GM12878 (cell line): Measurements from ENCODE around the gene DCDC1. TPM values are rescaled to one million over a fixed set of nuclear protein-coding genes. Genes with fewer than 3 reads are reported as not detected.

Experiments
- ATAC-seq: fragments of 200-7000 bp; cut with Tn5 transposase; 3 replicates; pipeline ENCODE4 v1.9.1; 2020; ENCODE audit warnings: mild to moderate bottlenecking, moderate library complexity
- BruUV-seq: library from RNA; stranded (reverse); fragments of 400-500 nt; replicated peaks from 2 replicates; lab custom pipeline; 2021; lab: Mats Ljungman, UMichigan
- CTCF ChIA-PET: fragments of 300-600 bp; sonication (Branson Sonifier 250); formaldehyde crosslinking; extraction: SDS; loops from one replicate; lab custom pipeline; 2021; ENCODE audit warnings: inconsistent platforms; lab: Yijun Ruan, JAX
- POLR2A ChIA-PET: fragments of 350-600 bp; formaldehyde crosslinking; extraction: SDS; loops from one replicate; lab custom pipeline; 2021; ENCODE audit warnings: inconsistent platforms; lab: Charles Lee
- RAD21 ChIA-PET: fragments of 300-600 bp; sonication (Branson Sonifier 250); formaldehyde crosslinking; loops from one replicate; lab custom pipeline; 2023; ENCODE audit warnings: antibody characterized with exemption; ENCODE audit not compliant: unreplicated experiment; lab: Charles Lee
- SMC1A ChIA-PET: fragments of 300-600 bp; sonication (Branson Sonifier 250); formaldehyde crosslinking; loops from one replicate; lab custom pipeline; 2023; ENCODE audit not compliant: unreplicated experiment, uncharacterized antibody; lab: Charles Lee
- DNase-seq: peaks from one replicate; pipeline ENCODE4 v3.0.0-alpha.2; 2011; ENCODE audit warnings: low read depth, low spot score
- FAIRE-seq: peaks from 3 replicates; lab custom pipeline; 2011; peaks lifted over from hg19 to GRCh38; lab: Jason Lieb, UNC
- H2AFZ ChIP-seq: 2 replicates; pipeline ENCODE4 v1.6.0; 2011; ENCODE audit warnings: low read depth, low read length, control low read depth; ENCODE audit not compliant: control insufficient read depth
- H3K27ac ChIP-seq: 2 replicates; pipeline ENCODE4 v1.5.1; 2011; ENCODE audit warnings: control low read depth; ENCODE audit not compliant: control insufficient read depth, insufficient read depth
- H3K27me3 ChIP-seq, 2 experiments: replicated peaks in 1 of 2; 2 replicates each; pipeline versions ENCODE4 v1.6.0 to v1.6.1; 2011; ENCODE audit warnings: low read length in 1 of 2; ENCODE audit not compliant: control insufficient read depth in 2 of 2, insufficient read depth in 2 of 2
- H3K36me3 ChIP-seq, 2 experiments: 2 replicates each; pipeline ENCODE4 v1.5.1; 2011; ENCODE audit warnings: low read length in 1 of 2; ENCODE audit not compliant: control insufficient read depth in 2 of 2, insufficient read depth in 2 of 2
- H3K4me1 ChIP-seq: 2 replicates; pipeline ENCODE4 v1.6.1; 2011; ENCODE audit warnings: mild to moderate bottlenecking, low read length, moderate library complexity, mixed read lengths; ENCODE audit not compliant: control insufficient read depth, insufficient read depth
- H3K4me2 ChIP-seq: 2 replicates; pipeline ENCODE4 v1.6.0; 2011; ENCODE audit warnings: control low read depth; ENCODE audit not compliant: control insufficient read depth, insufficient read depth
- H3K4me3 ChIP-seq: fragments of 200-600 bp; sonication (generic); 2 replicates; pipeline ENCODE4 v1.5.1; 2016
- H3K79me2 ChIP-seq: 2 replicates; pipeline ENCODE4 v1.6.0; 2011; ENCODE audit warnings: low read length; ENCODE audit not compliant: control insufficient read depth, insufficient read depth
- H3K9ac ChIP-seq: 2 replicates; pipeline ENCODE4 v1.8.0; 2011; ENCODE audit warnings: low read length, control low read depth, mixed read lengths; ENCODE audit not compliant: control insufficient read depth, insufficient read depth
- H3K9me3 ChIP-seq: replicated peaks from 3 replicates; pipeline ENCODE4 v1.5.1; 2011; ENCODE audit warnings: mild to moderate bottlenecking, low read length; ENCODE audit not compliant: control insufficient read depth, insufficient read depth
- H4K20me1 ChIP-seq: 2 replicates; pipeline ENCODE4 v1.6.0; 2011; ENCODE audit not compliant: control insufficient read depth, insufficient read depth
- EZH2 ChIP-seq: IDR thresholded peaks from 2 replicates; pipeline ENCODE4 v1.6.1; 2012; ENCODE audit warnings: low read depth, mild to moderate bottlenecking, control low read depth, inconsistent platforms, low read length, borderline replicate concordance; ENCODE audit not compliant: control insufficient read depth
- FOXM1 ChIP-seq: IDR thresholded peaks from 2 replicates; pipeline ENCODE4 v1.6.1; 2012; ENCODE audit warnings: low read depth, mild to moderate bottlenecking, inconsistent platforms, low read length, moderate library complexity
- IKZF2 ChIP-seq, 2 experiments: fragments of 450-650 bp; IDR thresholded peaks; 2 replicates each; pipeline ENCODE4 v1.6.1; 2017; ENCODE audit warnings: mild to moderate bottlenecking in 2 of 2, moderate library complexity in 2 of 2
- MTA2 ChIP-seq: fragments of 450-650 bp; IDR thresholded peaks from 2 replicates; pipeline ENCODE4 v1.6.1; 2016; ENCODE audit warnings: low read depth, mild to moderate bottlenecking, moderate library complexity
- SMC3 ChIP-seq: IDR thresholded peaks from 2 replicates; pipeline ENCODE4 v1.6.1; 2011; ENCODE audit warnings: low read length, improper control_type of control experiment, borderline replicate concordance
- SP1 ChIP-seq: IDR thresholded peaks from one replicate; pipeline ENCODE4 v1.6.1; 2011; ENCODE audit warnings: low read depth, low read length
- ZNF622 ChIP-seq: fragments of 450-650 bp; IDR thresholded peaks from 2 replicates; pipeline ENCODE4 v1.6.1; 2017; ENCODE audit warnings: mild to moderate bottlenecking, inconsistent platforms
- WGBS: methylation state at CpG from one replicate; pipeline ENCODE4 v1.1.6; 2016; ENCODE audit warnings: low lambda C conversion rate; ENCODE audit not compliant: insufficient replicate concordance, insufficient coverage; ENCODE audit errors: missing lambda C conversion rate; 5-methylcytosine and 5-hydroxymethylcytosine counted together
- in situ Hi-C: fragments of 300-500 bp; cut with MboI; formaldehyde crosslinking; loops from 9 replicates; pipeline ENCODE4 v1.14.3; 2018; ENCODE audit warnings: mixed read lengths
- intact Hi-C: fragments of 100-400 bp; cut with micrococcal nuclease; formaldehyde crosslinking; loops from one replicate; pipeline ENCODE4 v1.14.2; 2022; ENCODE audit not compliant: unreplicated experiment
- polyA plus RNA-seq, 11 experiments: library from polyadenylated mRNA; depleted of rRNA in 4 of 11; unstranded in 6 of 11; stranded (reverse) in 5 of 11; fragments of >200 nt; fragmentation: Nextera tagmentation in 4 of 11; fragmentation: Illumina TruSeq in 1 of 11; extraction: Ambion mirVana in 4 of 11; extraction: Trizol in 1 of 11; gene quantifications; 1 replicate in 1 of 11; 2 replicates in 10 of 11; pipeline versions ENCODE4 v1.2.1 to v1.2.3, GENCODE V29; 2011 to 2016; ENCODE audit warnings: inconsistent platforms in 2 of 11, missing spikeins in 2 of 11, low read depth in 1 of 11
- total RNA-seq, 4 experiments: library from RNA; depleted of rRNA in 3 of 4; stranded (reverse); fragments of >200 nt in 3 of 4; fragmentation: Illumina TruSeq in 1 of 4; extraction: Trizol in 1 of 4; gene quantifications; 2 replicates each; pipeline versions ENCODE4 v1.2.1 to v1.2.3, GENCODE V29; 2013 to 2021
- TF ChIP-seq, protein P1 (sequence below): fragments of 450-650 bp; formaldehyde crosslinking; IDR thresholded peaks from 2 replicates; pipeline ENCODE4 v1.5.0; 2022; ENCODE audit warnings: mild to moderate bottlenecking, missing genetic modification characterization
- TF ChIP-seq, protein P2 (sequence below): IDR thresholded peaks from 2 replicates; pipeline ENCODE4 v1.6.1; 2011; ENCODE audit warnings: mild to moderate bottlenecking, low read depth, low read length, moderate library complexity; ENCODE audit not compliant: insufficient replicate concordance
- TF ChIP-seq, protein P3 (sequence below): IDR thresholded peaks from 2 replicates; pipeline ENCODE4 v1.6.1; 2012; ENCODE audit warnings: improper control_type of control experiment, low read depth, low read length; ENCODE audit not compliant: insufficient replicate concordance
- TF ChIP-seq, protein P4 (sequence below): fragments of 450-650 bp; IDR thresholded peaks from 2 replicates; pipeline ENCODE4 v1.6.1; 2017; ENCODE audit warnings: mild to moderate bottlenecking

The DCDC1 gene
- total and polyA plus RNA-seq, 10 of the 15 experiments (the other 5 are each of a cell fraction or from before 2014, with no cell fraction given), result not detected

DNA sequence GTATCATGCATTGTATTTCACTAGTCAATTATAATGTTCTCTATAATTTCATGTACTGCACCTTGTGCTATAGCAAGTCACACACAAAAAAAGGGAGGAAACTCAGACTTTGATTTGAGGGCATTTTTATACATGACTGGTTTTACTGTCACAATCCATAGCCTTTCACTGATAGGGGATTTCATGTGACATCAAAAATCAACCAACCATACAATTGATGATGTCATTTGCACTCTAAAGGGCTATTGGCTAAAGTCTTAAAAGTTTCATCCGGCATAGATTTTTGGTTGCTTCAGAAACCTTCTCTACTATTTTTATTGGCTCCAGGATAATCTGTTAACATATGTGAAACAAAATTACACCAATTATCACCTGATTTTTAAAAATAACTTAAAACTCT lies 237.8 kb downstream of the DCDC1 start:
- no peak for DNase-seq
- Histone ChIP-seq H3K9ac (no peak overlapping the region), H3K27ac (no peak overlapping the region), H3K4me1 (no peaks in the 10 kb centered on the region), H3K27me3 (no peaks in the 10 kb centered on the region), H3K9me3 (no peaks in the 10 kb centered on the region), H3K79me2 (no peaks in the 10 kb centered on the region), H3K36me3 (no peaks in the 10 kb centered on the region), H3K4me2 (no peak overlapping the region), H3K4me3 (no peak overlapping the region), H4K20me1 (no peaks in the 10 kb centered on the region), H2AFZ (no peak overlapping the region)
- SMC1A ChIA-PET, result no interaction called here
- TF ChIP-seq SP1 (no peak), ZNF622 (no peak), EZH2 (no peak), FOXM1 (no peak), SMC3 (no peak), MTA2 (no peak), IKZF2 (IDR thresholded peaks at IDR 0.05) (no peak)
- TF ChIP-seq, protein P1, sequence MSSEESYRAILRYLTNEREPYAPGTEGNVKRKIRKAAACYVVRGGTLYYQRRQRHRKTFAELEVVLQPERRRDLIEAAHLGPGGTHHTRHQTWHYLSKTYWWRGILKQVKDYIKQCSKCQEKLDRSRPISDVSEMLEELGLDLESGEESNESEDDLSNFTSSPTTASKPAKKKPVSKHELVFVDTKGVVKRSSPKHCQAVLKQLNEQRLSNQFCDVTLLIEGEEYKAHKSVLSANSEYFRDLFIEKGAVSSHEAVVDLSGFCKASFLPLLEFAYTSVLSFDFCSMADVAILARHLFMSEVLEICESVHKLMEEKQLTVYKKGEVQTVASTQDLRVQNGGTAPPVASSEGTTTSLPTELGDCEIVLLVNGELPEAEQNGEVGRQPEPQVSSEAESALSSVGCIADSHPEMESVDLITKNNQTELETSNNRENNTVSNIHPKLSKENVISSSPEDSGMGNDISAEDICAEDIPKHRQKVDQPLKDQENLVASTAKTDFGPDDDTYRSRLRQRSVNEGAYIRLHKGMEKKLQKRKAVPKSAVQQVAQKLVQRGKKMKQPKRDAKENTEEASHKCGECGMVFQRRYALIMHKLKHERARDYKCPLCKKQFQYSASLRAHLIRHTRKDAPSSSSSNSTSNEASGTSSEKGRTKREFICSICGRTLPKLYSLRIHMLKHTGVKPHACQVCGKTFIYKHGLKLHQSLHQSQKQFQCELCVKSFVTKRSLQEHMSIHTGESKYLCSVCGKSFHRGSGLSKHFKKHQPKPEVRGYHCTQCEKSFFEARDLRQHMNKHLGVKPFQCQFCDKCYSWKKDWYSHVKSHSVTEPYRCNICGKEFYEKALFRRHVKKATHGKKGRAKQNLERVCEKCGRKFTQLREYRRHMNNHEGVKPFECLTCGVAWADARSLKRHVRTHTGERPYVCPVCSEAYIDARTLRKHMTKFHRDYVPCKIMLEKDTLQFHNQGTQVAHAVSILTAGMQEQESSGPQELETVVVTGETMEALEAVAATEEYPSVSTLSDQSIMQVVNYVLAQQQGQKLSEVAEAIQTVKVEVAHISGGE (CRISPR knock-in tag), result no peak
- TF ChIP-seq, protein P2, sequence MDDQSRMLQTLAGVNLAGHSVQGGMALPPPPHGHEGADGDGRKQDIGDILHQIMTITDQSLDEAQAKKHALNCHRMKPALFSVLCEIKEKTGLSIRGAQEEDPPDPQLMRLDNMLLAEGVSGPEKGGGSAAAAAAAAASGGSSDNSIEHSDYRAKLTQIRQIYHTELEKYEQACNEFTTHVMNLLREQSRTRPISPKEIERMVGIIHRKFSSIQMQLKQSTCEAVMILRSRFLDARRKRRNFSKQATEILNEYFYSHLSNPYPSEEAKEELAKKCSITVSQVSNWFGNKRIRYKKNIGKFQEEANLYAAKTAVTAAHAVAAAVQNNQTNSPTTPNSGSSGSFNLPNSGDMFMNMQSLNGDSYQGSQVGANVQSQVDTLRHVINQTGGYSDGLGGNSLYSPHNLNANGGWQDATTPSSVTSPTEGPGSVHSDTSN, result no peak
- TF ChIP-seq, protein P3, sequence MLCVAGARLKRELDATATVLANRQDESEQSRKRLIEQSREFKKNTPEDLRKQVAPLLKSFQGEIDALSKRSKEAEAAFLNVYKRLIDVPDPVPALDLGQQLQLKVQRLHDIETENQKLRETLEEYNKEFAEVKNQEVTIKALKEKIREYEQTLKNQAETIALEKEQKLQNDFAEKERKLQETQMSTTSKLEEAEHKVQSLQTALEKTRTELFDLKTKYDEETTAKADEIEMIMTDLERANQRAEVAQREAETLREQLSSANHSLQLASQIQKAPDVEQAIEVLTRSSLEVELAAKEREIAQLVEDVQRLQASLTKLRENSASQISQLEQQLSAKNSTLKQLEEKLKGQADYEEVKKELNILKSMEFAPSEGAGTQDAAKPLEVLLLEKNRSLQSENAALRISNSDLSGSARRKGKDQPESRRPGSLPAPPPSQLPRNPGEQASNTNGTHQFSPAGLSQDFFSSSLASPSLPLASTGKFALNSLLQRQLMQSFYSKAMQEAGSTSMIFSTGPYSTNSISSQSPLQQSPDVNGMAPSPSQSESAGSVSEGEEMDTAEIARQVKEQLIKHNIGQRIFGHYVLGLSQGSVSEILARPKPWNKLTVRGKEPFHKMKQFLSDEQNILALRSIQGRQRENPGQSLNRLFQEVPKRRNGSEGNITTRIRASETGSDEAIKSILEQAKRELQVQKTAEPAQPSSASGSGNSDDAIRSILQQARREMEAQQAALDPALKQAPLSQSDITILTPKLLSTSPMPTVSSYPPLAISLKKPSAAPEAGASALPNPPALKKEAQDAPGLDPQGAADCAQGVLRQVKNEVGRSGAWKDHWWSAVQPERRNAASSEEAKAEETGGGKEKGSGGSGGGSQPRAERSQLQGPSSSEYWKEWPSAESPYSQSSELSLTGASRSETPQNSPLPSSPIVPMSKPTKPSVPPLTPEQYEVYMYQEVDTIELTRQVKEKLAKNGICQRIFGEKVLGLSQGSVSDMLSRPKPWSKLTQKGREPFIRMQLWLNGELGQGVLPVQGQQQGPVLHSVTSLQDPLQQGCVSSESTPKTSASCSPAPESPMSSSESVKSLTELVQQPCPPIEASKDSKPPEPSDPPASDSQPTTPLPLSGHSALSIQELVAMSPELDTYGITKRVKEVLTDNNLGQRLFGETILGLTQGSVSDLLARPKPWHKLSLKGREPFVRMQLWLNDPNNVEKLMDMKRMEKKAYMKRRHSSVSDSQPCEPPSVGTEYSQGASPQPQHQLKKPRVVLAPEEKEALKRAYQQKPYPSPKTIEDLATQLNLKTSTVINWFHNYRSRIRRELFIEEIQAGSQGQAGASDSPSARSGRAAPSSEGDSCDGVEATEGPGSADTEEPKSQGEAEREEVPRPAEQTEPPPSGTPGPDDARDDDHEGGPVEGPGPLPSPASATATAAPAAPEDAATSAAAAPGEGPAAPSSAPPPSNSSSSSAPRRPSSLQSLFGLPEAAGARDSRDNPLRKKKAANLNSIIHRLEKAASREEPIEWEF, result no peak
- TF ChIP-seq, protein P4, sequence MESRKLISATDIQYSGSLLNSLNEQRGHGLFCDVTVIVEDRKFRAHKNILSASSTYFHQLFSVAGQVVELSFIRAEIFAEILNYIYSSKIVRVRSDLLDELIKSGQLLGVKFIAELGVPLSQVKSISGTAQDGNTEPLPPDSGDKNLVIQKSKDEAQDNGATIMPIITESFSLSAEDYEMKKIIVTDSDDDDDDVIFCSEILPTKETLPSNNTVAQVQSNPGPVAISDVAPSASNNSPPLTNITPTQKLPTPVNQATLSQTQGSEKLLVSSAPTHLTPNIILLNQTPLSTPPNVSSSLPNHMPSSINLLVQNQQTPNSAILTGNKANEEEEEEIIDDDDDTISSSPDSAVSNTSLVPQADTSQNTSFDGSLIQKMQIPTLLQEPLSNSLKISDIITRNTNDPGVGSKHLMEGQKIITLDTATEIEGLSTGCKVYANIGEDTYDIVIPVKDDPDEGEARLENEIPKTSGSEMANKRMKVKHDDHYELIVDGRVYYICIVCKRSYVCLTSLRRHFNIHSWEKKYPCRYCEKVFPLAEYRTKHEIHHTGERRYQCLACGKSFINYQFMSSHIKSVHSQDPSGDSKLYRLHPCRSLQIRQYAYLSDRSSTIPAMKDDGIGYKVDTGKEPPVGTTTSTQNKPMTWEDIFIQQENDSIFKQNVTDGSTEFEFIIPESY, result no peak
- RAD21 ChIA-PET, result no interaction called here
- BruUV-seq, result no TSS peak
- no peak for FAIRE-seq
- peak; percentile 34 for ATAC-seq
- CTCF ChIA-PET, result no interaction called here
- WGBS, result 42% methylated on average over 1 of the region's 1 CpG
- intact Hi-C loops (no loop called here), in situ Hi-C loops (no loop called here)
- POLR2A ChIA-PET, result no interaction called here
